K562 (cell line): Measurements from ENCODE around the gene SHC1. TPM values are rescaled to one million over a fixed set of nuclear protein-coding genes. Genes with fewer than 3 reads are reported as not detected.
A peak's percentile ranks its signal among the peaks of the same experiment; 100 is the strongest.

Experiments
- ATF2 ChIP-seq: sonication (generic); formaldehyde crosslinking; IDR thresholded peaks from 2 replicates; pipeline ENCODE4 v1.8.1; 2022; ENCODE audit warnings: missing genetic modification reagents
- BCL6 ChIP-seq: fragments of 250-450 bp; sonication (Bioruptor Pico); IDR thresholded peaks from 2 replicates; pipeline ENCODE4 v1.4.0; 2020
- BCOR ChIP-seq: fragments of 450-650 bp; IDR thresholded peaks from 2 replicates; pipeline ENCODE4 v1.6.1; 2016
- BDP1 ChIP-seq: IDR thresholded peaks from 3 replicates; pipeline ENCODE4 v1.6.1; 2011; ENCODE audit not compliant: insufficient read length, insufficient read depth
- E4F1 ChIP-seq: fragments of 250-450 bp; sonication (Bioruptor Pico); IDR thresholded peaks from 2 replicates; pipeline ENCODE4 v1.5.0; 2021; ENCODE audit warnings: mild to moderate bottlenecking, borderline replicate concordance
- NR1H2 ChIP-seq: sonication (generic); formaldehyde crosslinking; IDR thresholded peaks from 2 replicates; pipeline ENCODE4 v1.4.0; 2020; ENCODE audit warnings: mild to moderate bottlenecking, missing genetic modification reagents
- RAD51 ChIP-seq: fragments of 450-650 bp; IDR thresholded peaks from 2 replicates; pipeline ENCODE4 v1.7.1; 2016; ENCODE audit warnings: low read depth, mild to moderate bottlenecking, borderline replicate concordance
- SIX5 ChIP-seq, 2 experiments: IDR thresholded peaks; 2 replicates each; pipeline ENCODE4 v1.6.1; 2011; ENCODE audit warnings: low read length in 2 of 2, borderline replicate concordance in 1 of 2, low read depth in 1 of 2, mild to moderate bottlenecking in 1 of 2, moderate library complexity in 1 of 2; ENCODE audit not compliant: insufficient read depth in 1 of 2
- ZSCAN29 ChIP-seq: fragments of 450-650 bp; IDR thresholded peaks from 2 replicates; pipeline ENCODE4 v1.6.1; 2017
- polyA plus RNA-seq, 8 experiments: library from polyadenylated mRNA; depleted of rRNA in 4 of 8; stranded (reverse) in 5 of 8; unstranded in 3 of 8; fragments of >200 nt; fragmentation: Nextera tagmentation in 2 of 8; fragmentation: Illumina TruSeq in 1 of 8; extraction: Ambion mirVana in 2 of 8; extraction: Trizol in 1 of 8; gene quantifications; 2 replicates each; pipeline versions ENCODE4 v1.2.1 to v1.2.3, GENCODE V29; 2011 to 2014; ENCODE audit warnings: inconsistent platforms in 1 of 8, missing spikeins in 1 of 8
- total RNA-seq, 7 experiments: library from RNA; depleted of rRNA in 6 of 7; stranded (reverse); fragments of >200 nt in 6 of 7; fragmentation: Illumina TruSeq in 2 of 7; extraction: Trizol in 2 of 7; gene quantifications; 2 replicates each; pipeline versions ENCODE4 v1.2.1 to v1.2.3, GENCODE V29; 2011 to 2021; ENCODE audit warnings: low replicate concordance in 1 of 7
- TF ChIP-seq, protein P1 (sequence below): sonication (generic); formaldehyde crosslinking; IDR thresholded peaks from 2 replicates; pipeline ENCODE4 v1.8.0; 2022; ENCODE audit warnings: mild to moderate bottlenecking, missing genetic modification reagents
- TF ChIP-seq, protein P2 (sequence below): fragments of 250-450 bp; sonication (Bioruptor Pico); IDR thresholded peaks from 2 replicates; pipeline ENCODE4 v1.8.0; 2022; ENCODE audit warnings: inconsistent platforms
- TF ChIP-seq, protein P3 (sequence below): fragments of 250-450 bp; sonication (Bioruptor Pico); IDR thresholded peaks from 2 replicates; pipeline ENCODE4 v1.4.0; 2020; ENCODE audit warnings: mild to moderate bottlenecking
- TF ChIP-seq, protein P4 (sequence below): sonication (generic); formaldehyde crosslinking; IDR thresholded peaks from 2 replicates; pipeline ENCODE4 v1.8.0; 2022; ENCODE audit warnings: missing genetic modification reagents, mild to moderate bottlenecking, borderline replicate concordance

SHC1 gene
- total and polyA plus RNA-seq, 9 of the 15 experiments (the other 6 are each of a cell fraction or from before 2014, with no cell fraction given): 4.1 to 113 (median 51.9) TPM

DNA sequence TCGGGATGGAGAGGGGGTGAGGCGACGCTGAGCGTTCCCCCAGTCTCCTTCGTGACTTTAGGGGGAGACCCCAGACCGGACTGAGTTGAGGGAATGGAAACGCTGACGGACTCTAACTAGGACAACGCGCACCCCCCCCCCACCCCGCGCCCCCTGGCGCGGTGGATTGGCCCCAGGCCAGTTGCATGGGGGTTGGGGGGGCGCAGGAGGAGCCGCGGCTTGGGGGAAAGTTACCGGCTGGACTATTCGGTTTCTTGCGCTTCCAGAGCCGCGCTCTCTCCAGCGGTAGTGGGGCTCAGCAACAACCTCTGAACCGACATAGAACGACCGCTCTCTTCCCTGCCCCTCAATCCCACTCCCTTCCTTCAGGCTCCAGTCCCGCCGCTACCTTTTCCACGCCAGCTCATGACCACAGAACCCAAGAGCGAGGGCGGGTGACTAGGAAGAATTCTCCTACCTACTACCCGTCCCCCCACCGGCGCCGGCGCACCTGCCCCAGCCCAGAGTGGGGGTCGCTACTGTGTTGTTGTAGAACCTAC, 32.7 kb upstream of the SHC1 start (continued):
- TF ChIP-seq, protein P1, sequence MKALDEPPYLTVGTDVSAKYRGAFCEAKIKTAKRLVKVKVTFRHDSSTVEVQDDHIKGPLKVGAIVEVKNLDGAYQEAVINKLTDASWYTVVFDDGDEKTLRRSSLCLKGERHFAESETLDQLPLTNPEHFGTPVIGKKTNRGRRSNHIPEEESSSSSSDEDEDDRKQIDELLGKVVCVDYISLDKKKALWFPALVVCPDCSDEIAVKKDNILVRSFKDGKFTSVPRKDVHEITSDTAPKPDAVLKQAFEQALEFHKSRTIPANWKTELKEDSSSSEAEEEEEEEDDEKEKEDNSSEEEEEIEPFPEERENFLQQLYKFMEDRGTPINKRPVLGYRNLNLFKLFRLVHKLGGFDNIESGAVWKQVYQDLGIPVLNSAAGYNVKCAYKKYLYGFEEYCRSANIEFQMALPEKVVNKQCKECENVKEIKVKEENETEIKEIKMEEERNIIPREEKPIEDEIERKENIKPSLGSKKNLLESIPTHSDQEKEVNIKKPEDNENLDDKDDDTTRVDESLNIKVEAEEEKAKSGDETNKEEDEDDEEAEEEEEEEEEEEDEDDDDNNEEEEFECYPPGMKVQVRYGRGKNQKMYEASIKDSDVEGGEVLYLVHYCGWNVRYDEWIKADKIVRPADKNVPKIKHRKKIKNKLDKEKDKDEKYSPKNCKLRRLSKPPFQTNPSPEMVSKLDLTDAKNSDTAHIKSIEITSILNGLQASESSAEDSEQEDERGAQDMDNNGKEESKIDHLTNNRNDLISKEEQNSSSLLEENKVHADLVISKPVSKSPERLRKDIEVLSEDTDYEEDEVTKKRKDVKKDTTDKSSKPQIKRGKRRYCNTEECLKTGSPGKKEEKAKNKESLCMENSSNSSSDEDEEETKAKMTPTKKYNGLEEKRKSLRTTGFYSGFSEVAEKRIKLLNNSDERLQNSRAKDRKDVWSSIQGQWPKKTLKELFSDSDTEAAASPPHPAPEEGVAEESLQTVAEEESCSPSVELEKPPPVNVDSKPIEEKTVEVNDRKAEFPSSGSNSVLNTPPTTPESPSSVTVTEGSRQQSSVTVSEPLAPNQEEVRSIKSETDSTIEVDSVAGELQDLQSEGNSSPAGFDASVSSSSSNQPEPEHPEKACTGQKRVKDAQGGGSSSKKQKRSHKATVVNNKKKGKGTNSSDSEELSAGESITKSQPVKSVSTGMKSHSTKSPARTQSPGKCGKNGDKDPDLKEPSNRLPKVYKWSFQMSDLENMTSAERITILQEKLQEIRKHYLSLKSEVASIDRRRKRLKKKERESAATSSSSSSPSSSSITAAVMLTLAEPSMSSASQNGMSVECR (CRISPR knock-in tag): no peak
- TF ChIP-seq ZSCAN29 (no peak), RAD51 (no peak), SIX5 (IDR thresholded peaks at IDR 0.05; ENCODE audit: borderline replicate concordance in 1 of 2, insufficient read depth in 1 of 2, low read depth in 1 of 2, low read length in 2 of 2) (no peak), BDP1 (no peak), BCL6 (CRISPR knock-in tag) (no peak), E4F1 (no peak), ATF2 (CRISPR knock-in tag) (no peak), BCOR (no peak), NR1H2 (CRISPR knock-in tag) (peak; percentile 70; the same call in 1 of the 2 replicates)
- TF ChIP-seq, protein P2, sequence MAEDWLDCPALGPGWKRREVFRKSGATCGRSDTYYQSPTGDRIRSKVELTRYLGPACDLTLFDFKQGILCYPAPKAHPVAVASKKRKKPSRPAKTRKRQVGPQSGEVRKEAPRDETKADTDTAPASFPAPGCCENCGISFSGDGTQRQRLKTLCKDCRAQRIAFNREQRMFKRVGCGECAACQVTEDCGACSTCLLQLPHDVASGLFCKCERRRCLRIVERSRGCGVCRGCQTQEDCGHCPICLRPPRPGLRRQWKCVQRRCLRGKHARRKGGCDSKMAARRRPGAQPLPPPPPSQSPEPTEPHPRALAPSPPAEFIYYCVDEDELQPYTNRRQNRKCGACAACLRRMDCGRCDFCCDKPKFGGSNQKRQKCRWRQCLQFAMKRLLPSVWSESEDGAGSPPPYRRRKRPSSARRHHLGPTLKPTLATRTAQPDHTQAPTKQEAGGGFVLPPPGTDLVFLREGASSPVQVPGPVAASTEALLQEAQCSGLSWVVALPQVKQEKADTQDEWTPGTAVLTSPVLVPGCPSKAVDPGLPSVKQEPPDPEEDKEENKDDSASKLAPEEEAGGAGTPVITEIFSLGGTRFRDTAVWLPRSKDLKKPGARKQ: no peak
- TF ChIP-seq, protein P3, sequence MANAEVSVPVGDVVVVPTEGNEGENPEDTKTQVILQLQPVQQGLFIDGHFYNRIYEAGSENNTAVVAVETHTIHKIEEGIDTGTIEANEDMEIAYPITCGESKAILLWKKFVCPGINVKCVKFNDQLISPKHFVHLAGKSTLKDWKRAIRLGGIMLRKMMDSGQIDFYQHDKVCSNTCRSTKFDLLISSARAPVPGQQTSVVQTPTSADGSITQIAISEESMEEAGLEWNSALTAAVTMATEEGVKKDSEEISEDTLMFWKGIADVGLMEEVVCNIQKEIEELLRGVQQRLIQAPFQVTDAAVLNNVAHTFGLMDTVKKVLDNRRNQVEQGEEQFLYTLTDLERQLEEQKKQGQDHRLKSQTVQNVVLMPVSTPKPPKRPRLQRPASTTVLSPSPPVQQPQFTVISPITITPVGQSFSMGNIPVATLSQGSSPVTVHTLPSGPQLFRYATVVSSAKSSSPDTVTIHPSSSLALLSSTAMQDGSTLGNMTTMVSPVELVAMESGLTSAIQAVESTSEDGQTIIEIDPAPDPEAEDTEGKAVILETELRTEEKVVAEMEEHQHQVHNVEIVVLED: no peak
- TF ChIP-seq, protein P4, sequence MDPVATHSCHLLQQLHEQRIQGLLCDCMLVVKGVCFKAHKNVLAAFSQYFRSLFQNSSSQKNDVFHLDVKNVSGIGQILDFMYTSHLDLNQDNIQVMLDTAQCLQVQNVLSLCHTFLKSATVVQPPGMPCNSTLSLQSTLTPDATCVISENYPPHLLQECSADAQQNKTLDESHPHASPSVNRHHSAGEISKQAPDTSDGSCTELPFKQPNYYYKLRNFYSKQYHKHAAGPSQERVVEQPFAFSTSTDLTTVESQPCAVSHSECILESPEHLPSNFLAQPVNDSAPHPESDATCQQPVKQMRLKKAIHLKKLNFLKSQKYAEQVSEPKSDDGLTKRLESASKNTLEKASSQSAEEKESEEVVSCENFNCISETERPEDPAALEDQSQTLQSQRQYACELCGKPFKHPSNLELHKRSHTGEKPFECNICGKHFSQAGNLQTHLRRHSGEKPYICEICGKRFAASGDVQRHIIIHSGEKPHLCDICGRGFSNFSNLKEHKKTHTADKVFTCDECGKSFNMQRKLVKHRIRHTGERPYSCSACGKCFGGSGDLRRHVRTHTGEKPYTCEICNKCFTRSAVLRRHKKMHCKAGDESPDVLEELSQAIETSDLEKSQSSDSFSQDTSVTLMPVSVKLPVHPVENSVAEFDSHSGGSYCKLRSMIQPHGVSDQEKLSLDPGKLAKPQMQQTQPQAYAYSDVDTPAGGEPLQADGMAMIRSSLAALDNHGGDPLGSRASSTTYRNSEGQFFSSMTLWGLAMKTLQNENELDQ (CRISPR knock-in tag): no peak
